Stimulated activated CD4-positive, alpha-beta T cell treated with anti-CD3 and anti-CD28 coated beads, Interleukin-4, amount 100 ng/mL, for 4 hours (primary cell): ENCODE measurements around the gene SHLD2.
A peak's percentile ranks its signal among the peaks of the same experiment; 100 is the strongest.
"Not testable (repeated sequence)": the region's sequence is repeated elsewhere in the genome, so short reads cannot be mapped to it uniquely, and the experiment has no call there.

Experiments
- DNase-seq, 2 experiments: peaks; one replicate each; pipeline ENCODE4 v3.0.0-alpha.2; 2020

The SHLD2 gene

GRCh38 chr10:87089746-87090145, 5.3 kb upstream of the SHLD2 start:
- DNase-seq: no peak

GRCh38 chr10:87090779-87091178, 4.2 kb upstream of the SHLD2 start:
- no peak for DNase-seq

GRCh38 chr10:87092376-87092860, 2.6 kb upstream of the SHLD2 start:
- no peak for DNase-seq

- peak in 1 of 2 experiments; percentile 13 for DNase-seq
These were observed 2.0 kb upstream of the SHLD2 start for GRCh38 chr10:87092861-87093631.

- peak; percentile 58 to 61 for DNase-seq
These were observed 1.2 kb upstream of the SHLD2 start for GRCh38 chr10:87093632-87094372.

DNA sequence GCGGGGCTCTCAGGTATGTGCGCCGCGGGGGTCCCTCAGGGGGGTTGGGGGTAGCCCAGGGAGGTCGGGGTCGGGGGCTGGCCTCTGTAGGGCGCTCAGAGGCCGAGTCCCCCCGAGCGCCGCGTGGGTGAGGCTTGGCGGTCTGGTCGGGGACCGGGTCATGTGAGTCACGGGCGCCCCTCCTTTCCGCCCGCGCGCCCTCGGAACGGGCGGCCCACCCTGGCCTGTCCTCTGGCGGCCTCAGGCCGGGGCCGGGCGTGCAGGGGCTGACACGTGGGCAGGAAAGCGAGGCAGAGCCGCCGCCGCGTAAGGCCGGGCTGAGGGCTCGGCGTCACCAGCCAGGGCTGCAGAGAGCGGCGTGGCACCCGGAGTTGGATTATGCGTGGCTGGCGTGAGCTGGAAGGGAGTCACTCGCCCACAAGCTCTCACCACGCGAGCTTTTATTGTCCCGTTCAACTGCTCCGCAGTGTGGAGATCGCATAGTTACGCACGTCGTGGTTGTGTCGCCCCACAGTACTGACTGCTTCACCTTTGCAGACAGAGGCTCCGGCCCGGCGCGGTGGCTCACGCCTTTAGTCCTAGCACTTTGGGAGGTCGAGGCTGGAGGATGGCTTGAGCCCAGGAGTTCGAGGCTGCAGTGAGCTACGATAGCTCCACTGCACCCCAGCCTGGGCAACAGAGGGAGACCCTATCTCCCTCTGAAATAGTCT, 385 bp downstream of the SHLD2 start:
- peak; percentile 67 to 75 for DNase-seq

- DNase-seq: no peak
These were observed 7.0 kb downstream of the SHLD2 start for GRCh38 chr10:87101996-87102395.

DNA sequence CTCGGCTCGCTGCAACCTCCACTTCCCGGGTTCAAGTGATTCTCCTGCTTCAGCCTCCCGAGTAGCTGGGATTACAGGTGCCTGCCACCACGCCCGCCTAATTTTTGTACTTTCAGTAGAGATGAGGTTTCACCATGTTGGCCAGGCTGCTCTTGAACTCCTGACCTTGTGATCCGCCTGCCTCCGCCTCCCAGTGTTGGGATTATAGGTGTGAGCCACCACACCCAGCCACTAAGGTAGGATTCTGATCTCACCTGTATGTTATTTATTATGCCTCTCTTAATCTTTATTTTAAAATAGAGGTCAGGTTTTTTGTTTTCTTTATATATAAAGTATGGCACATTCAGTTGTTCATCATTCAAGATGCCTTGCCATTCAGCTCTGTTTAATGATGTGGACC, 9.7 kb downstream of the SHLD2 start:
- DNase-seq: not testable (repeated sequence)

GRCh38 chr10:87105446-87106124, 10.6 kb downstream of the SHLD2 start:
- no peak for DNase-seq

GRCh38 chr10:87118122-87118521, 23.1 kb downstream of the SHLD2 start:
- not testable (repeated sequence) for DNase-seq

DNA sequence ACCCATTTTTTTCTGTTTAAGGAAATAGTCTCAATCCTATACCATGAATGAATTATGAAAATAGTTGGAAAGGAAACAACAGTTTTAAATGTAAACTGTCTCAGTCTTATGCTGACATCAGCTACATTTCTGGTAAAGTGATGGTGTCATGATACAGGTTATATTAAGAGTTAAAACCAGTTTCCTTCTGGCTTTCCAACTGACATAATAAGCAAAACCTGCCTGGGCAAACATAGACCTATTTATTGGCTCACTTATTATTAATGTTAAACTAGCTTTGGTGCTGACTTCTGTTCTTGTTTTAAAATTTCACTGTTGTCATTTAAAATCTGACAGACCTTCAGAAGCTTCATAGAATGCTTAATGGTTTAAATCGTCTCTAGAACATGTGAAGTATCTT, 24.0 kb downstream of the SHLD2 start:
- not testable (repeated sequence) for DNase-seq

- not testable (repeated sequence) for DNase-seq
These were observed 28.3 kb downstream of the SHLD2 start for GRCh38 chr10:87123351-87123750.

- DNase-seq: not testable (repeated sequence)
These were observed 32.0 kb downstream of the SHLD2 start for GRCh38 chr10:87127048-87127447.

GRCh38 chr10:87127607-87128156, 32.7 kb downstream of the SHLD2 start:
- DNase-seq: not testable (repeated sequence)

DNA sequence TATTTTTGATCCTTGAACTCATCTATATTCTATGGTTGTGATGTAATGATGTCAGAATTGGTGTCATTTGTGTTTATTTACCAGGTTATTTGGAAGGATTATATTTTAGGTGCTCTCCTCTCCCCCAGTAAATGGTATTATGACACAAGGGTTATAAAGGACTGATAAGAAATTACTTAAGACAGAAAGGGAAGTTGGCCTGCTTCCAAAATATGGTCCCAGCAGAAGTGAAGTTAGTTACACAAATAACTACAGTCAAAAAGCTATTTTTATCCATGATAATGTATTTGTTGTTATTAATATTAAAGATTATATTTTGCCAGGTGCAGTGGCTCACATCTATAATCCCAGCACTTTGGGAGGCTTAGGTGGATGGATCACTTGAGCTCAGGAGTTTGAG, 37.2 kb downstream of the SHLD2 start:
- DNase-seq: not testable (repeated sequence)

GRCh38 chr10:87133936-87134335, 38.9 kb downstream of the SHLD2 start:
- not testable (repeated sequence) for DNase-seq

DNA sequence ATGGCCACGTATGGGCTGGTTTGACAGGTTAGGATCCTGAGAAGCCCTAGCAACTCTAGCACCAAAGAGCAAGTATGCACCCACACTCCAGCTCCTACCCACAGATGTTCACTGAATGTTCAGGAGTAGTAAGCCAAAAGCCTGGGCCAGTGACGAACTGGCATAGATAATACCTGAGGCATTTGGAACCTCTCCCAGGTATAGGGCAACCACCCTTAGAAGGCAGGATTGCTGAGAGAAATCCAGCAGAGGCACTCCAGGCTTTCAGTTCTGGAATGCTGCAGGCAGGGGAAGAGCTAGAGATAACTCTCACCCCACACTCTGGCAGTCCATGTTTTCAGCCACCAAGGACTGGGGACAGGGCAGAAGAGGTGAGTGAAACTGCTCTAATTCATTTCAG, 39.4 kb downstream of the SHLD2 start:
- not testable (repeated sequence) for DNase-seq

- DNase-seq: not testable (repeated sequence)
These were observed 42.5 kb downstream of the SHLD2 start for GRCh38 chr10:87137478-87137877.

DNA sequence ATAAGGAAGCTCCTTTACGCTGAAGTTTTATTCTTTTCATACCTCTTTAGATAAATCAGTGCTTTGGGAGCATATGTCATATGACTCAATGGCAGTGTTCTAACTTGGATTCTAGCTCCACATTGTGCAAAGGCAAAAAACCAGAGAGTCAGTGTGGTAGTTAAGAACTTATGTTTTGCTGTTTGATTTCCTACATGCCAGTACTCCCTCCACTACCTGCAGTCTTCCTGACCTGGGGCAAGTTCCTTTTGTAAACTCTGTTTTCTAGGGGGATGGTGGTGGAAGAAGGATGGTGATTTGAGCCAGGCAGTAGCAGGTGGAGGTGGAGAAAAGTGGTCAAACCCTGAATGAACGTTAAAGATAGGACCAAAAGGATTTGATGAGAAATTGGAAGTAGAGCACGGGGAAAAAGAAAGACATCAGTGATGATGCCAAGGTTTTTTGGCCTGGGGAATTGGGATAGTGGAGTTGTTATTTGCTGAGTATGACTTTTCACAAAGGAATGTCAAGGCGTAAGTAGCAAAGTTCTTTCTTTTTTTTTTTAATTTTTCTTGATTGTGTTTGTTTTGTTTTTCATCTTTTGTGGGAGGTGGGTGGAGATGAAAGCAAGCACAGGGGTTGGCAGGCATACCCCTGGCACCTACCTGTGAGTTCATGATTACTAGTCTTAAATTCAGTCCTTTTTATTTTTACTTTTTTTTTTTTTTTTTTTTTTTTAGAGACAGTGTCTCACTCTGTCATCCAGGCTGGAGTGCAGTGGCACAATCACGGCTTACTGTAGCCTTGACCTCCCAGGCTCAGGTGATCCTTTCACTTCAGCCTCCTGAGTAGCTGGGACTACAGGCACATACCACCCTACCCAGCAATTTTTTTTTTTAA, 47.5 kb downstream of the SHLD2 start:
- DNase-seq: not testable (repeated sequence)

DNA sequence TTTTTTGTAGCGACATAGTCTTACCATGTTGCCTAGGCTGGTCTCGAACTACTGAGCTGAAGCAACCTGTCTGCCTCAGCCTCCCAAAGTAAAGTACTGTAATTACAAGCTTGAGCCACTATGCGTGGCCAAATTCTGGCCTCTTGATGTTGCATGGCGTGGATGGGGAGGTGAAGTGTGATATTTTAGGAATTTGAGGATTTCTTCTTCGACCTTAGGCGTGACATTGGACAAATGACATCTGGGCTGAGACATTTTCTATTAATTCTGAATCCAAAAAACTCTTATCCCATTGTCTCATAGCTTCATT, 48.1 kb downstream of the SHLD2 start:
- not testable (repeated sequence) for DNase-seq

DNA sequence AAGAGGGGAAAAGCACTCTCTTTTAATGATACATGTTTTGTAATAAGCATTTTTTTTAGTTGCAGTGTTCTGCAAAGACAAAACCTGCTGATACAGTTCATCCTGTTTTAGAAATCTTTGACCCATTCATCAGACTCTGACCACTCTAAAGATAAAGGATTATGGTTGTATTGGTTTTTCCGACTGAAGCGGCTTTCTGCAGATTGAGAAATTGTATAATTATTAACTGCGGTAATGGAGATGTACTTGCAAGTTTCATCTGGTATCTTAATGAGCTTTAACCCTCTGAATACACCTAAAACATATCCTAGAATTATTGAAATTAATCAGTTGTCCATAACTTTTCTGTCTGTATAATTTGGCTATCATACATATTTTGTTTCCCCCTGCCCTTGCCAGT, 50.6 kb downstream of the SHLD2 start:
- DNase-seq: not testable (repeated sequence)
